ENCODE data around the gene ASB12.

The ASB12 gene

GRCh38 chrX:64204252-64204651 lies 26.2 kb downstream of the ASB12 start:
- Histone ChIP-seq H3K4me1 (ENCODE audit: control insufficient read depth in 5 of 5, insufficient read depth in 5 of 5, low read length in 5 of 5) (peaks cover 0 to 25% (median 21%) of the 10 kb centered on the region in 5 donors), H3K36me3 (ENCODE audit: control insufficient read depth in 5 of 5, insufficient read depth in 5 of 5, low read length in 5 of 5) (no peaks in the 10 kb centered on the region), H3K4me3 (ENCODE audit: low read depth in 1 of 5, low read length in 5 of 5) (peak overlapping the region; percentile 54 to 80 (median 72)), H3K9me3 (ENCODE audit: control insufficient read depth in 5 of 5, low read length in 5 of 5) (no peaks in the 10 kb centered on the region), H3K9ac (ENCODE audit: low read length in 5 of 5) (peak overlapping the region in 3 of 5 donors; percentile 14 to 73 (median 34)), H3K27me3 (ENCODE audit: control insufficient read depth in 5 of 5, insufficient read depth in 4 of 5, low read length in 5 of 5) (peaks cover 0 to 9% (median 4%) of the 10 kb centered on the region in 5 donors), H3K27ac (ENCODE audit: low read depth, low read length) (no peak overlapping the region)

- no peak overlapping the region for H3K4me3 ChIP-seq (ENCODE audit: low read depth in 1 of 5, low read length in 5 of 5)
- H3K9ac ChIP-seq (ENCODE audit: low read length in 5 of 5), result no peak overlapping the region
- H3K27ac ChIP-seq (ENCODE audit: low read depth, low read length), result no peak overlapping the region
- H3K27me3 ChIP-seq (ENCODE audit: control insufficient read depth in 5 of 5, insufficient read depth in 4 of 5, low read length in 5 of 5), result peaks cover 0 to 12% (median 4%) of the 10 kb centered on the region in 5 donors
- H3K36me3 ChIP-seq (ENCODE audit: control insufficient read depth in 5 of 5, insufficient read depth in 5 of 5, low read length in 5 of 5), result no peaks in the 10 kb centered on the region
- H3K9me3 ChIP-seq (ENCODE audit: control insufficient read depth in 5 of 5, low read length in 5 of 5), result no peaks in the 10 kb centered on the region
- peaks cover 0 to 25% (median 21%) of the 10 kb centered on the region in 5 donors for H3K4me1 ChIP-seq (ENCODE audit: control insufficient read depth in 5 of 5, insufficient read depth in 5 of 5, low read length in 5 of 5)
These were observed 27.5 kb downstream of the ASB12 start for GRCh38 chrX:64202808-64203325.

GRCh38 chrX:64198036-64198435 lies 32.4 kb downstream of the ASB12 start:
- Histone ChIP-seq H3K36me3 (ENCODE audit: control insufficient read depth in 5 of 5, insufficient read depth in 5 of 5, low read length in 5 of 5) (peaks cover 0 to 1% (median 0%) of the 10 kb centered on the region in 5 donors), H3K9ac (ENCODE audit: low read length in 5 of 5) (no peak overlapping the region), H3K27me3 (ENCODE audit: control insufficient read depth in 5 of 5, insufficient read depth in 4 of 5, low read length in 5 of 5) (peaks cover 0 to 10% (median 0%) of the 10 kb centered on the region in 5 donors), H3K4me1 (ENCODE audit: control insufficient read depth in 5 of 5, insufficient read depth in 5 of 5, low read length in 5 of 5) (no peaks in the 10 kb centered on the region), H3K4me3 (ENCODE audit: low read depth in 1 of 5, low read length in 5 of 5) (no peak overlapping the region), H3K27ac (ENCODE audit: low read depth, low read length) (no peak overlapping the region), H3K9me3 (ENCODE audit: control insufficient read depth in 5 of 5, low read length in 5 of 5) (no peaks in the 10 kb centered on the region)

GRCh38 chrX:64196606-64197005 lies 33.8 kb downstream of the ASB12 start:
- Histone ChIP-seq H3K4me3 (ENCODE audit: low read depth in 1 of 5, low read length in 5 of 5) (no peak overlapping the region), H3K4me1 (ENCODE audit: control insufficient read depth in 5 of 5, insufficient read depth in 5 of 5, low read length in 5 of 5) (no peaks in the 10 kb centered on the region), H3K36me3 (ENCODE audit: control insufficient read depth in 5 of 5, insufficient read depth in 5 of 5, low read length in 5 of 5) (peaks cover 0 to 15% (median 5%) of the 10 kb centered on the region in 5 donors), H3K9ac (ENCODE audit: low read length in 5 of 5) (no peak overlapping the region), H3K27ac (ENCODE audit: low read depth, low read length) (no peak overlapping the region), H3K9me3 (ENCODE audit: control insufficient read depth in 5 of 5, low read length in 5 of 5) (no peaks in the 10 kb centered on the region), H3K27me3 (ENCODE audit: control insufficient read depth in 5 of 5, insufficient read depth in 4 of 5, low read length in 5 of 5) (peaks cover 0 to 10% (median 2%) of the 10 kb centered on the region in 5 donors)

- Histone ChIP-seq H3K36me3 (ENCODE audit: control insufficient read depth in 5 of 5, insufficient read depth in 5 of 5, low read length in 5 of 5) (peaks cover 0 to 19% (median 7%) of the 10 kb centered on the region in 5 donors), H3K4me3 (ENCODE audit: low read depth in 1 of 5, low read length in 5 of 5) (no peak overlapping the region), H3K27ac (ENCODE audit: low read depth, low read length) (no peak overlapping the region), H3K27me3 (ENCODE audit: control insufficient read depth in 5 of 5, insufficient read depth in 4 of 5, low read length in 5 of 5) (peaks cover 0 to 8% (median 2%) of the 10 kb centered on the region in 5 donors), H3K9me3 (ENCODE audit: control insufficient read depth in 5 of 5, low read length in 5 of 5) (no peaks in the 10 kb centered on the region), H3K4me1 (ENCODE audit: control insufficient read depth in 5 of 5, insufficient read depth in 5 of 5, low read length in 5 of 5) (no peaks in the 10 kb centered on the region), H3K9ac (ENCODE audit: low read length in 5 of 5) (no peak overlapping the region)
These were observed 34.5 kb downstream of the ASB12 start for GRCh38 chrX:64195862-64196261.

- Histone ChIP-seq H3K9ac (ENCODE audit: low read length in 5 of 5) (no peak overlapping the region), H3K4me1 (ENCODE audit: control insufficient read depth in 5 of 5, insufficient read depth in 5 of 5, low read length in 5 of 5) (peaks cover 0 to under 1% (median 0%) of the 10 kb centered on the region in 5 donors), H3K36me3 (ENCODE audit: control insufficient read depth in 5 of 5, insufficient read depth in 5 of 5, low read length in 5 of 5) (peaks cover 0 to 29% (median 15%) of the 10 kb centered on the region in 5 donors), H3K27me3 (ENCODE audit: control insufficient read depth in 5 of 5, insufficient read depth in 4 of 5, low read length in 5 of 5) (peaks cover 0 to 3% (median 0%) of the 10 kb centered on the region in 5 donors), H3K4me3 (ENCODE audit: low read depth in 1 of 5, low read length in 5 of 5) (no peak overlapping the region), H3K27ac (ENCODE audit: low read depth, low read length) (no peak overlapping the region), H3K9me3 (ENCODE audit: control insufficient read depth in 5 of 5, low read length in 5 of 5) (no peaks in the 10 kb centered on the region)
These were observed 37.7 kb downstream of the ASB12 start for GRCh38 chrX:64192673-64193072.

GRCh38 chrX:64192040-64192439 lies 38.4 kb downstream of the ASB12 start:
- Histone ChIP-seq H3K27ac (ENCODE audit: low read depth, low read length) (no peak overlapping the region), H3K9ac (ENCODE audit: low read length in 5 of 5) (no peak overlapping the region), H3K9me3 (ENCODE audit: control insufficient read depth in 5 of 5, low read length in 5 of 5) (no peaks in the 10 kb centered on the region), H3K27me3 (ENCODE audit: control insufficient read depth in 5 of 5, insufficient read depth in 4 of 5, low read length in 5 of 5) (peaks cover 0 to 3% (median 0%) of the 10 kb centered on the region in 5 donors), H3K4me1 (ENCODE audit: control insufficient read depth in 5 of 5, insufficient read depth in 5 of 5, low read length in 5 of 5) (peaks cover 0 to 6% (median 0%) of the 10 kb centered on the region in 5 donors), H3K36me3 (ENCODE audit: control insufficient read depth in 5 of 5, insufficient read depth in 5 of 5, low read length in 5 of 5) (peaks cover 0 to 33% (median 15%) of the 10 kb centered on the region in 5 donors), H3K4me3 (ENCODE audit: low read depth in 1 of 5, low read length in 5 of 5) (no peak overlapping the region)

GRCh38 chrX:64191281-64192010 lies 39.0 kb downstream of the ASB12 start:
- Histone ChIP-seq H3K27ac (ENCODE audit: low read depth, low read length) (no peak overlapping the region), H3K9ac (ENCODE audit: low read length in 5 of 5) (no peak overlapping the region), H3K4me3 (ENCODE audit: low read depth in 1 of 5, low read length in 5 of 5) (no peak overlapping the region), H3K27me3 (ENCODE audit: control insufficient read depth in 5 of 5, insufficient read depth in 4 of 5, low read length in 5 of 5) (peaks cover 0 to 3% (median 0%) of the 10 kb centered on the region in 5 donors), H3K36me3 (ENCODE audit: control insufficient read depth in 5 of 5, insufficient read depth in 5 of 5, low read length in 5 of 5) (peaks cover 0 to 34% (median 15%) of the 10 kb centered on the region in 5 donors), H3K9me3 (ENCODE audit: control insufficient read depth in 5 of 5, low read length in 5 of 5) (no peaks in the 10 kb centered on the region), H3K4me1 (ENCODE audit: control insufficient read depth in 5 of 5, insufficient read depth in 5 of 5, low read length in 5 of 5) (peaks cover 0 to 10% (median 0%) of the 10 kb centered on the region in 5 donors)

- Histone ChIP-seq H3K27me3 (ENCODE audit: control insufficient read depth in 5 of 5, insufficient read depth in 4 of 5, low read length in 5 of 5) (peaks cover 0 to 3% (median 0%) of the 10 kb centered on the region in 5 donors), H3K9ac (ENCODE audit: low read length in 5 of 5) (no peak overlapping the region), H3K4me3 (ENCODE audit: low read depth in 1 of 5, low read length in 5 of 5) (no peak overlapping the region), H3K4me1 (ENCODE audit: control insufficient read depth in 5 of 5, insufficient read depth in 5 of 5, low read length in 5 of 5) (peaks cover 0 to 10% (median 0%) of the 10 kb centered on the region in 5 donors), H3K9me3 (ENCODE audit: control insufficient read depth in 5 of 5, low read length in 5 of 5) (no peaks in the 10 kb centered on the region), H3K27ac (ENCODE audit: low read depth, low read length) (no peak overlapping the region), H3K36me3 (ENCODE audit: control insufficient read depth in 5 of 5, insufficient read depth in 5 of 5, low read length in 5 of 5) (peaks cover 0 to 34% (median 15%) of the 10 kb centered on the region in 5 donors)
These were observed 40.2 kb downstream of the ASB12 start for GRCh38 chrX:64190136-64190740.

GRCh38 chrX:64188901-64189300 lies 41.5 kb downstream of the ASB12 start:
- H3K4me3 ChIP-seq (ENCODE audit: low read depth in 1 of 5, low read length in 5 of 5), result no peak overlapping the region
- H3K27ac ChIP-seq (ENCODE audit: low read depth, low read length), result no peak overlapping the region
- no peaks in the 10 kb centered on the region for H3K9me3 ChIP-seq (ENCODE audit: control insufficient read depth in 5 of 5, low read length in 5 of 5)
- peaks cover 0 to 10% (median 0%) of the 10 kb centered on the region in 5 donors for H3K4me1 ChIP-seq (ENCODE audit: control insufficient read depth in 5 of 5, insufficient read depth in 5 of 5, low read length in 5 of 5)
- H3K27me3 ChIP-seq (ENCODE audit: control insufficient read depth in 5 of 5, insufficient read depth in 4 of 5, low read length in 5 of 5), result peaks cover 0 to 4% (median 0%) of the 10 kb centered on the region in 5 donors
- H3K9ac ChIP-seq (ENCODE audit: low read length in 5 of 5), result no peak overlapping the region
- peaks cover 0 to 34% (median 15%) of the 10 kb centered on the region in 5 donors for H3K36me3 ChIP-seq (ENCODE audit: control insufficient read depth in 5 of 5, insufficient read depth in 5 of 5, low read length in 5 of 5)
